H1 (cell line): ENCODE results near the gene MGME1.

Experiments used
- CBX5 ChIP-seq: fragments of 300-800, 300-1000 bp; sonication (generic); IDR thresholded peaks from 2 replicates; pipeline ENCODE4 v1.7.1; 2016; ENCODE audit warnings: antibody characterized with exemption, low read length, low read depth
- CREB1 ChIP-seq: IDR thresholded peaks from 2 replicates; pipeline ENCODE4 v1.6.1; 2012; ENCODE audit warnings: inconsistent platforms
- EP300 ChIP-seq, 2 experiments: IDR thresholded peaks; 1 replicate in 1 of 2; 2 replicates in 1 of 2; pipeline ENCODE4 v1.6.1; 2011 to 2012; ENCODE audit warnings: low read depth in 2 of 2, low read length in 2 of 2, mild to moderate bottlenecking in 2 of 2, borderline replicate concordance in 1 of 2, inconsistent platforms in 1 of 2, moderate library complexity in 1 of 2
- EZH2 ChIP-seq: fragments of 200-600 bp; sonication (generic); IDR thresholded peaks from 2 replicates; pipeline ENCODE4 v1.7.1; 2012; ENCODE audit warnings: low read depth, mild to moderate bottlenecking, moderate library complexity, low read length, inconsistent platforms; ENCODE audit not compliant: severe bottlenecking
- HDAC6 ChIP-seq: IDR thresholded peaks from one replicate; pipeline ENCODE4 v1.7.1; 2012; ENCODE audit warnings: low read depth, mild to moderate bottlenecking, inconsistent platforms, low read length, moderate library complexity
- JUND ChIP-seq: IDR thresholded peaks from 2 replicates; pipeline ENCODE4 v1.6.1; 2011; ENCODE audit warnings: mild to moderate bottlenecking, improper control_type of control experiment, low read length
- NRF1 ChIP-seq: IDR thresholded peaks from 2 replicates; pipeline ENCODE4 v1.6.1; 2011; ENCODE audit warnings: mild to moderate bottlenecking, low read depth, low read length, improper control_type of control experiment
- POLR2A ChIP-seq, 2 experiments: IDR thresholded peaks; 1 replicate in 1 of 2; 2 replicates in 1 of 2; pipeline ENCODE4 v1.6.1; 2011; ENCODE audit warnings: low read depth in 2 of 2, low read length in 2 of 2, mild to moderate bottlenecking in 2 of 2; ENCODE audit errors: control extremely low read depth in 1 of 2
- RAD21 ChIP-seq, 2 experiments: IDR thresholded peaks in 1 of 2; conservative IDR thresholded peaks in 1 of 2; 2 replicates each; pipeline ENCODE4 v1.6.1; 2011; ENCODE audit warnings: low read depth in 2 of 2, low read length in 2 of 2, improper control_type of control experiment in 1 of 2, inconsistent platforms in 1 of 2, mild to moderate bottlenecking in 1 of 2, moderate library complexity in 1 of 2
- RNF2 ChIP-seq: fragments of 200-900, 300-1000 bp; sonication (generic); IDR thresholded peaks from 2 replicates; pipeline ENCODE4 v1.7.1; 2016; ENCODE audit warnings: borderline replicate concordance, low read depth, mild to moderate bottlenecking, antibody characterized with exemption, low read length; ENCODE audit not compliant: poor library complexity, severe bottlenecking; ENCODE audit errors: missing control alignments
- SP1 ChIP-seq: IDR thresholded peaks from 2 replicates; pipeline ENCODE4 v1.6.1; 2011; ENCODE audit warnings: low read depth, low read length
- TF ChIP-seq, protein P1 (sequence below), 3 experiments: IDR thresholded peaks; 1 replicate in 2 of 3; 2 replicates in 1 of 3; pipeline versions ENCODE4 v1.5.1 to v1.6.1; 2011; ENCODE audit warnings: low read length in 3 of 3, mild to moderate bottlenecking in 3 of 3, inconsistent platforms in 2 of 3, low read depth in 1 of 3, moderate library complexity in 1 of 3; ENCODE audit not compliant: insufficient read depth in 1 of 3; ENCODE audit errors: control extremely low read depth in 1 of 3
- TF ChIP-seq, protein P2 (sequence below): IDR thresholded peaks from 2 replicates; pipeline ENCODE4 v1.6.1; 2012; ENCODE audit warnings: inconsistent platforms

DNA sequence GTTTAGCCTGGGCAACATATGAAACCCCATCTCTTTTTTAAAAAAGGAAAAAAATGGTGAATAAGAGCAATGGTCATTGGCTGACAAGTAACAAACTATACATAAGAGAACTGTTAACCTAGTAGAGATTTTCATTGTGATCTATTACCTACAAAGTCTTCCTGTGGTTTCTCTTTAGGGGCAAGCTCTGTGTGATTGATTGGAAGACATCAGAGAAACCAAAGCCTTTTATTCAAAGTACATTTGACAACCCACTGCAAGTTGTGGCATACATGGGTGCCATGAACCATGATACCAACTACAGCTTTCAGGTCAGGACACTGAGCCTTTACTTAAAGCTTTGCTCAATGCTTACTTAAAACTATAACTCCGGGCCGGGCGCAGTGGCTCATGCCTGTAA, 19.2 kb downstream of the MGME1 start:
- TF ChIP-seq EZH2, result no peak
- no peak for TF ChIP-seq POLR2A (IDR thresholded peaks at IDR 0.05; ENCODE audit: control extremely low read depth in 1 of 2, low read depth in 2 of 2, low read length in 2 of 2)
- TF ChIP-seq, protein P1, sequence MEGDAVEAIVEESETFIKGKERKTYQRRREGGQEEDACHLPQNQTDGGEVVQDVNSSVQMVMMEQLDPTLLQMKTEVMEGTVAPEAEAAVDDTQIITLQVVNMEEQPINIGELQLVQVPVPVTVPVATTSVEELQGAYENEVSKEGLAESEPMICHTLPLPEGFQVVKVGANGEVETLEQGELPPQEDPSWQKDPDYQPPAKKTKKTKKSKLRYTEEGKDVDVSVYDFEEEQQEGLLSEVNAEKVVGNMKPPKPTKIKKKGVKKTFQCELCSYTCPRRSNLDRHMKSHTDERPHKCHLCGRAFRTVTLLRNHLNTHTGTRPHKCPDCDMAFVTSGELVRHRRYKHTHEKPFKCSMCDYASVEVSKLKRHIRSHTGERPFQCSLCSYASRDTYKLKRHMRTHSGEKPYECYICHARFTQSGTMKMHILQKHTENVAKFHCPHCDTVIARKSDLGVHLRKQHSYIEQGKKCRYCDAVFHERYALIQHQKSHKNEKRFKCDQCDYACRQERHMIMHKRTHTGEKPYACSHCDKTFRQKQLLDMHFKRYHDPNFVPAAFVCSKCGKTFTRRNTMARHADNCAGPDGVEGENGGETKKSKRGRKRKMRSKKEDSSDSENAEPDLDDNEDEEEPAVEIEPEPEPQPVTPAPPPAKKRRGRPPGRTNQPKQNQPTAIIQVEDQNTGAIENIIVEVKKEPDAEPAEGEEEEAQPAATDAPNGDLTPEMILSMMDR (IDR thresholded peaks at IDR 0.05; ENCODE audit: control extremely low read depth in 1 of 3, insufficient read depth in 1 of 3, low read depth in 1 of 3, low read length in 3 of 3), result no peak
- no peak for TF ChIP-seq JUND
- TF ChIP-seq CBX5, result no peak
- TF ChIP-seq, protein P2, sequence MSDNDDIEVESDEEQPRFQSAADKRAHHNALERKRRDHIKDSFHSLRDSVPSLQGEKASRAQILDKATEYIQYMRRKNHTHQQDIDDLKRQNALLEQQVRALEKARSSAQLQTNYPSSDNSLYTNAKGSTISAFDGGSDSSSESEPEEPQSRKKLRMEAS, result no peak
- no peak for TF ChIP-seq NRF1
- TF ChIP-seq SP1, result no peak
- TF ChIP-seq RNF2, result no peak
- no peak for TF ChIP-seq EP300 (IDR thresholded peaks at IDR 0.05; ENCODE audit: borderline replicate concordance in 1 of 2, low read depth in 2 of 2, low read length in 2 of 2)
- TF ChIP-seq RAD21 (IDR thresholded peaks at IDR 0.05 in 1 of 2, conservative IDR thresholded peaks at IDR 0.05 in 1 of 2; ENCODE audit: low read depth in 2 of 2, low read length in 2 of 2), result no peak
- no peak for TF ChIP-seq HDAC6
- no peak for TF ChIP-seq CREB1
